Measurements from ENCODE around the gene MSANTD1. TPM values are rescaled to one million over a fixed set of nuclear protein-coding genes. Genes with fewer than 3 reads are reported as not detected.
"Not testable (repeated sequence)": the region's sequence is repeated elsewhere in the genome, so short reads cannot be mapped to it uniquely, and the experiment has no call there.

Gene MSANTD1
- total RNA-seq, 1 experiment from 2014 or later, result 0.77 TPM

DNA sequence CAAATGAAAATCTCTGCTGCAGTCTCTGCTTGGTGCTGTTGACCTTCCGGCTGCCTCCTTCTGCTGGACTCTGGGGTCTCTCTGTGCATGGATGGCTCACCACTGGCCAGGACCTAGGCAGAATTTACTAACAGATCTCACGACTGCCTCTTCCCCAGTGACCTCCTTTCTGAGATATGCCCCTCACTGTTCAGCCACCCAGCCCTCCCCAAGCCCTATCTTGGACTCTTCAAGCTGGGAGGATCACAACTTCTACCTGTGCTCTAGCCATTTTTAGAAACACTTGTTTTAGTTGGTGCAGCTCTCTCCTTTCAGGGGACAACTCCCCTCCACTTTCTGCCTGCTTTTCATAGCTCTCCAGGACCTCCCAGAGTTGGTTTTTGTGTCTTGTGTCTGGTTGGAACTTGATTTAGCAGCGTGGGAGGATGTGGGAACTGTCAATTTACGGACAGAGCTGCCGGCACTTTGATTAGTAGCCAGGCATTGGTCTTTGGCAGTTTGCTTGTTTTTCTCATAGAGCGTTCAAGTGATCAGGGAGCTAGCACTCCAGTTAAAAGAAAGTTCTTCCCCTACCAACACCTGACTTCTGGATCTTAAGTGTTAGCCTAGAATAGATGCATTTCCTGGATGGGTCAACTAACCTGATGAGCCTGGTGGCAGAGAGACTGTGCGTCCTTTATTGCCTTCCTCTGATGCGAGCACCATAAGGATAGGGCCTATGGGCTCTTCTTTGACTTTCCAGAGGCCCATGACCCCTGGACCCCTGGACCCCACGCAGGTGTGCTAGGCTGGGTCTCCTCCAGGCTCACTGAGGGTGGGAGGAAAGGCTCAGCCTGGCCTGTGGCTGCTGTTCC is 50.4 kb downstream of the MSANTD1 start:
- Histone ChIP-seq H2AFZ (ENCODE audit: low read length) (no peak overlapping the region), H3K4me3 (ENCODE audit: low read length) (no peak overlapping the region), H4K20me1 (ENCODE audit: low read length) (no peaks in the 10 kb centered on the region), H3K4me2 (ENCODE audit: low read length) (no peak overlapping the region), H3K9me3 (ENCODE audit: low read length) (no peaks in the 10 kb centered on the region), H3K4me1 (ENCODE audit: insufficient read depth, low read length) (no peaks in the 10 kb centered on the region), H3K27me3 (ENCODE audit: low read length) (no peaks in the 10 kb centered on the region), H3K27ac (ENCODE audit: low read length) (no peak overlapping the region), H3K79me2 (ENCODE audit: low read length) (0 out of 2 replicates have a peak, but pooled peaks cover 7% of the 10 kb centered on the region), H3K9me2 (replicated peaks; ENCODE audit: low read length) (no peaks in the 10 kb centered on the region), H3K9ac (ENCODE audit: low read length) (no peak overlapping the region), H3F3A (ENCODE audit: low read length, unreplicated experiment) (no peaks in the 10 kb centered on the region), H3K36me3 (ENCODE audit: low read depth, low read length) (no peaks in the 10 kb centered on the region)
- BruUV-seq (replicated peaks), result no TSS peak
- ATAC-seq, result no peak
- intact Hi-C loops (cut with micrococcal nuclease), result no loop called here
- DNase-seq, result no peak
- TF ChIP-seq CTCF (conservative IDR thresholded peaks at IDR 0.05; ENCODE audit: low read depth, low read length) (no peak), EZH2phosphoT487 (IDR thresholded peaks at IDR 0.05; ENCODE audit: borderline replicate concordance, low read length) (no peak), EZH2 (IDR thresholded peaks at IDR 0.05; ENCODE audit: low read length, unreplicated experiment) (no peak)
- ChIA-PET POLR2A (ENCODE audit: unreplicated experiment) (no interaction called here), CTCF (no interaction called here)

DNA sequence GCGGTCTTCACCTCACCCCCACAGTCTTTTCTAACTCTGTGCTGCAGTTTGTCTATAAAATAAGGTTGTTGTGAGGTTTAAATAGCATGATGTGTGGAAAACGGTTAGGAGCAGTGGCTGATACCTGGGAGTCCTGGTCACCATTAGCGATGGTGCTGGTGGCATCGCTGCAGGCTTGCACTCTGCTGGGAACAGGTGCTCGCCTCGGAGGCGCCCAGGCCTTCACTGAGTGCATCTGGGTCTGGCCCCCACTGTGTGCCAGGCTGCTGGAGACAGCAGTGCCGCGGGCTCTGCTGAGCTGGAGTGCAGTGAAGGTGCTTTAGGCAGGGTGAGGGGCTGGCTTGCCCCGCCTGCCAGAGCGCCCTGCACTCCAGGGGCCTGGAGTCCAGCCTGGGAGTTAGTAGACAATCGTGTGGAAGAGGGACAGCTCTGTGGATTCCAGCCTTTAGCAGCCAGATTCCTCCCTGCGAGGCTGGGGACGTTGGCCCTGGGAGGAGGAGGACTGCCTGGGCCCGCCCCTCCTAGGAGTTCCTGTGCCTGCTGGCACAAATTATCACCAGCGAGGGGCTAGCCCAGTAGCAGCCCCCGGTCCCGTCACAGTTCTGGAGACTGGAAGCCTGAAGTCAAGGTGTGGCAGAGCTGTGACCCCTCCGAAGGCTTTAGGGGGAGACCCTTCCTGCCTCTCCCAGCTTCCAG is 51.2 kb downstream of the MSANTD1 start:
- H2AFZ ChIP-seq (ENCODE audit: low read length), result no peak overlapping the region
- H3K4me2 ChIP-seq (ENCODE audit: low read length), result no peak overlapping the region
- intact Hi-C loops (cut with micrococcal nuclease), result no loop called here
- H3K9me2 ChIP-seq (replicated peaks; ENCODE audit: low read length), result no peaks in the 10 kb centered on the region
- 0 out of 2 replicates have a peak, but pooled peaks cover 3% of the 10 kb centered on the region for H3K79me2 ChIP-seq (ENCODE audit: low read length)
- no peak overlapping the region for H3K9ac ChIP-seq (ENCODE audit: low read length)
- no peaks in the 10 kb centered on the region for H3K27me3 ChIP-seq (ENCODE audit: low read length)
- POLR2A ChIA-PET (ENCODE audit: unreplicated experiment), result no interaction called here
- BruUV-seq (replicated peaks), result no TSS peak
- ATAC-seq, result no peak
- no peaks in the 10 kb centered on the region for H3K36me3 ChIP-seq (ENCODE audit: low read depth, low read length)
- CTCF ChIA-PET, result no interaction called here
- H4K20me1 ChIP-seq (ENCODE audit: low read length), result no peaks in the 10 kb centered on the region
- no peaks in the 10 kb centered on the region for H3K9me3 ChIP-seq (ENCODE audit: low read length)
- TF ChIP-seq EZH2 (IDR thresholded peaks at IDR 0.05; ENCODE audit: low read length, unreplicated experiment) (no peak), CTCF (conservative IDR thresholded peaks at IDR 0.05; ENCODE audit: low read depth, low read length) (no peak), EZH2phosphoT487 (IDR thresholded peaks at IDR 0.05; ENCODE audit: borderline replicate concordance, low read length) (no peak)
- H3K4me3 ChIP-seq (ENCODE audit: low read length), result no peak overlapping the region
- H3K4me1 ChIP-seq (ENCODE audit: insufficient read depth, low read length), result no peaks in the 10 kb centered on the region
- no peaks in the 10 kb centered on the region for H3F3A ChIP-seq (ENCODE audit: low read length, unreplicated experiment)
- H3K27ac ChIP-seq (ENCODE audit: low read length), result no peak overlapping the region
- no peak for DNase-seq

DNA sequence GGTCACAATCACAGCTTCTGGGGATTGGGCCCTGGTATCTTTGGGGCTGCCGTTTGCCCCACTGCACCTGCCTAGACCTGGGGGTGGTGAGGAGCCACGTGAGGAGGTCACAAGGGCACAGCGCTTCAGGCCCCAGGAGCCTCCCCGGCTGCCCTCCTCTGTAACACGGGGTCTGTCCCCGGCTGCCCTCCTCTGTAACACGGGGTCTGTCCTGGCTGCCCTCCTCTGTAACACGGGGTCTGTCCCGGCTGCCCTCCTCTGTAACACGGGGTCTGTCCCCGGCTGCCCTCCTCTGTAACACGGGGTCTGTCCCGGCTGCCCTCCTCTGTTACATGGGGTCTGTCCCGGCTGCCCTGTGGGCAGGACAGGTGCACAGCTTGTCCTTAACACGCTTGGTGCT is 51.9 kb downstream of the MSANTD1 start:
- intact Hi-C loops (cut with micrococcal nuclease); H3K9me3 ChIP-seq (ENCODE audit: low read length); H4K20me1 ChIP-seq (ENCODE audit: low read length); H3K79me2 ChIP-seq (ENCODE audit: low read length); POLR2A ChIA-PET (ENCODE audit: unreplicated experiment); H3K4me2 ChIP-seq (ENCODE audit: low read length); H3K36me3 ChIP-seq (ENCODE audit: low read depth, low read length); H3F3A ChIP-seq (ENCODE audit: low read length, unreplicated experiment); H2AFZ ChIP-seq (ENCODE audit: low read length); DNase-seq; H3K9me2 ChIP-seq (replicated peaks; ENCODE audit: low read length); H3K27me3 ChIP-seq (ENCODE audit: low read length); H3K4me1 ChIP-seq (ENCODE audit: insufficient read depth, low read length); H3K9ac ChIP-seq (ENCODE audit: low read length); CTCF ChIA-PET; ATAC-seq; H3K4me3 ChIP-seq (ENCODE audit: low read length); H3K27ac ChIP-seq (ENCODE audit: low read length); BruUV-seq (replicated peaks): not testable (repeated sequence)

Measured in PC-3 (cell line).